ENCODE measurements around the gene CES3.
A peak's percentile ranks its signal among the peaks of the same experiment; 100 is the strongest.

CES3 gene

DNA sequence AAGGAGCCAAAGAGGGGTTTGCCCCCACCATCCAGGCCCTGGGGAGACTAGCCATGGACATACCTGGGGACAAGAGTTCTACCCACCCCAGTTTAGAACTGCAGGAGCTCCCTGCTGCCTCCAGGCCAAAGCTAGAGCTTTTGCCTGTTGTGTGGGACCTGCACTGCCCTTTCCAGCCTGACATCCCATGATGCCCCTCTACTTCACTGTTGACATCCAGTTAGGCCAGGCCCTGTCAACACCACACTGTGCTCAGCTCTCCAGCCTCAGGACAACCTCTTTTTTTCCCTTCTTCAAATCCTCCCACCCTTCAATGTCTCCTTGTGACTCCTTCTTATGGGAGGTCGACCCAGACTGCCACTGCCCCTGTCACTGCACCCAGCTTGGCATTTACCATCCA lies 48.1 kb downstream of the CES3 start:
- no peak for DNase-seq (ENCODE audit: low read depth)

DNA sequence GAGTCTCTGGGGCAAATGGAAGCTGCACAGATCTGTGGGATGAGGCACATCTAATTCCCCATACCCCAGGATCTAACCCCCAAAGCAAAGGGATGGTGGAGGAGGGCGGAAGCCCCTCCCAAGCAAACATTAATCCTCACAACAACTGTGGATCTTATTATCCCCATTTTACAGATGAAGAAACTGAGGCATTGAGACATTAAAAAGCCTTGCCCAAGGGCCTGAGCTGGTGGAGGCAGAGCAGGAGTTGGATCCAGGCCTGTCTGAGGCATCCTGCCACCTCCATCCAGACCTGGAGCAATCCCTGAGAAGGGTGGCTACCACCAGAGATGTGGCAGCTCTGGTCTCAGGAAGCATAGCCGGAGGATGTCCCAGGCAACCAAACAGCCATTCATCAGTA lies 50.2 kb downstream of the CES3 start:
- no peak for DNase-seq (ENCODE audit: low read depth)

DNA sequence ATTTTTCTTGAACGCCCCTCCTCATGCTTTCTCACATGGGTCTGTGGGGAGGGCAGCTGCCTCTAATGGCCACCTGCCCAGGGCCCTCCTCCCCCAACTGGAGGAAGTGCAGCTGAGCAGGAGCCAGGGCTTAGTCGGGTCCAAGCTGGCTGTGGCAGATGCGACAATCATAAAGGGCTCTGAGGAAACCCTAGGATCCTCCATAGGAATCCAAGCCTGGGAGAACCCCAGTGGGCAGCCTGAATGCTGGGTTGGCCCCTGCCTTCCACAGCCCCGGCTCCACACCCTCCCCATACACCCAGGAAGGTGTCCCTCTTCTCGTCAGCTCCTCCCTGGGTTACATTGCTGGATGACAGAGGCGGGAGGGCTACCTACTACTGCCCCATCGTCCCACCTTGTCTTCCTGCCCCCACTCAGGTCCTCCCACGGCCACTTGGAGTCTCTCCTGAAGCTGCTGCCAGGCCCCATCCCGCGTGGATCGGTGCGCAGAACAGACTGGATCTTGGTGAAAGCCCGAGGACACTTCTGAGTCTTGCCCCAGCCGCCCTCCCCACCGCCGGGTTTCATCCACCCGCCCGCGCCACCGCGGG lies 52.3 kb downstream of the CES3 start:
- DNase-seq (ENCODE audit: low read depth) = no peak

DNA sequence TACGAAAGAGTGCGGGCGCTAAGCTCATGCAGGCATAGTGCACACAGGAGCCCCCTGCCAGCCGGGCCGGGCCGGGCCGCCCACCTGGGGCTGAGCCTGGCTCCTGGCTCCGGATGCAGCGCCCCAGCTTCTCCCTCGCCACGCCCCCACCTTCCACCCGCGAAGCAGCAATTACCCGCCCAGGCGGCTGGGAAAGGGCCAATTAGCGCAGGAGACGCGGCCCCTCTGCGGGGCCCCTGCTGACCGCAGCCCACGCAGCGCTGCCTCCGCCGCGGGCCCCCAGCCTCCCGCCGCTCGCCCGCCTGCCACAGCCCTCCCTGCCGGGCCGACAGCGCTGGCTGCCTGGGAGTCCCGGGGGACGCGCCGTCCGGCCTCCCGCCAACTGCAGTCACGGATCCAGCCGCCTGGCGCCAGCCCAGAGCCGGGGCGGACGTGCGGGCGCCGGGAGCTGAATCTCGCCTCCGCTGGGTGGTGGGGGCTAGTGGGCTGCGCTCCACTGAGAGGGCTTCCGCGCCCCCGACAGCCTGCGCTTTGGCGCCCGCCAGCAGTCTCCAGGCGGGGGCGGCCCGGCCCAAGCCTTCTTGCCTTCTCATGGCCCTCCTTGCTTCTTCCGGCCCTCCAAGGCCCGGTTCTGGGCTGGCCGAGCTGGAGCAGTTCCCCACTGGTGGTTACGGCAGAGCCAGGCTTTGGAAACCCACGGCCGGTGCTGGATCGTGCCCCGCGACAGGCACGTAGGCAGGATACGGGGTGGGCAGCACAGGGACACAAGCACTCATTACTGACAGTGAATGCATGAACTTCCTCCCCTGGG lies 53.0 kb downstream of the CES3 start:
- DNase-seq (ENCODE audit: low read depth) = peak; percentile 54

DNA sequence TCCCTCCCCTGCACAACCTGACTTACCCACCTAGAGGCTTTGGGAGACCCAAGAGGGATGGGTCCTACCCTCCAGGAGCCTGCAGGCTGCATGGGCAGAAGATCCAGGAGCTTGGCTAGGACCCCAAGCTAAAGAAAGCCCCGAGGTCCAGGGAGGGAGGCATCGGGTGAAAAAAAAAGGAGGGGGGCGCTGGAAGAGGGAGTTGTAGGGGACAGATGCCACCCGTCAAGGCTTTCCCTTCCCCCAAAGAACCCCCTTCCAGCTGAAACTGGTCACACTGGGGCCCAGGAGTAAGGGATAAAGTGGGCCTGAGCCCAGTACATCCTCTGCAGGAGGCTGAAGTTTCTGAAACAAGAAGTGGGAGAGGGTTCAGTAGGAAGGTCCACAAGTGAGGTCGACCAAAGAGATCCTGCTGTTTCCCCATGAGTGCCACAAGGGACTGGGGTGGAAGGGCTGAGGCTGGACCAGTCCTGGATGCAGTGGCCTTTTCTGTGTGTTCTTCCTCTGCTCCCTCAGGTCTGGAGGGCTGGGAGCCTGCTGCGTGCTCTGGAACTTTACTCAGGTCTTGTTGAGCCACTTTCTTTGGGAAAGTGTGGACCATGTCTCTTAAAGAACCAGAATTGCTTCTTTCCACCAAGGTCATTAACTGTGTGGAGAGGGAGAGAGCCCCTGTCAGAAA lies 53.7 kb downstream of the CES3 start:
- no peak for DNase-seq (ENCODE audit: low read depth)

DNA sequence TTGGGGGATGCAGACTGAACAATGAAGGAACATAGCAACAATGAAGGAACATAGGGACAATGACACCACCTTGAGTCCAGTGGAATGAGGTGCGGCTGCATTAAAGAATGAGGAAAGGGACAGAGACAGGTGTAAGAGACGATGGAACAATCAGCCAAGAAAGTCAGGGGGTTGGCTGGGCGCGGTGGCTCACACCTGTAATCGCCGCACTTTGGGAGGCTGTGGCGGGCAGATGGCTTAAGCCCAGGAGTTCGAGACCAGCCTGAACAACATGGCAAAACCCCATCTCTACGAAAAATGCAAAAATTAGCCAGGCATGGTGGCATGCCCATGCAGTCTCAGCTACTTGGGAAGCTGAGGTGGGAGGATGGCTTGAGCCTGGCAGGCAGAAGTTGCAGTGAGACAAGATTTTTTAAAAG lies 54.3 kb downstream of the CES3 start:
- no peak for DNase-seq (ENCODE audit: low read depth)

DNA sequence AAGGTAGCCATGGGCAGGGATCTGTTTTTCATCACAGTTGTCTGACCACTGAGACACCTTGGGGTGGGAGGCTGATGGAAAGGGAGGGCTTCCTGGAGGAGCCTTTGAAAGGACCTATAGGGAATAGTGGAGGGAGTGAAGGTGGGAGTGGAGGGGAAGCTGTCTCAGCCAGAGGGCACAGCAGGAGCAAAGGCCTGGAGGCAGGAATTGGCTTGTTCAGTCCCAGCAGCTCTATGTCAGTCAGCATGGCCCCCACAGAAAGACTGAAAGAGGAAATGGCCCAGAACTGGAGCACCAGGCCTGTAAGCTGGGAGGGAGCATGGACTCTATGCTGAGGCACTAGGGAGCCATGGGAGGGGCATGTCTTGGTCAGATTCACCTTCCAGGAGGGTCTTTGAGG lies 55.1 kb downstream of the CES3 start:
- no peak for DNase-seq (ENCODE audit: low read depth)

DNA sequence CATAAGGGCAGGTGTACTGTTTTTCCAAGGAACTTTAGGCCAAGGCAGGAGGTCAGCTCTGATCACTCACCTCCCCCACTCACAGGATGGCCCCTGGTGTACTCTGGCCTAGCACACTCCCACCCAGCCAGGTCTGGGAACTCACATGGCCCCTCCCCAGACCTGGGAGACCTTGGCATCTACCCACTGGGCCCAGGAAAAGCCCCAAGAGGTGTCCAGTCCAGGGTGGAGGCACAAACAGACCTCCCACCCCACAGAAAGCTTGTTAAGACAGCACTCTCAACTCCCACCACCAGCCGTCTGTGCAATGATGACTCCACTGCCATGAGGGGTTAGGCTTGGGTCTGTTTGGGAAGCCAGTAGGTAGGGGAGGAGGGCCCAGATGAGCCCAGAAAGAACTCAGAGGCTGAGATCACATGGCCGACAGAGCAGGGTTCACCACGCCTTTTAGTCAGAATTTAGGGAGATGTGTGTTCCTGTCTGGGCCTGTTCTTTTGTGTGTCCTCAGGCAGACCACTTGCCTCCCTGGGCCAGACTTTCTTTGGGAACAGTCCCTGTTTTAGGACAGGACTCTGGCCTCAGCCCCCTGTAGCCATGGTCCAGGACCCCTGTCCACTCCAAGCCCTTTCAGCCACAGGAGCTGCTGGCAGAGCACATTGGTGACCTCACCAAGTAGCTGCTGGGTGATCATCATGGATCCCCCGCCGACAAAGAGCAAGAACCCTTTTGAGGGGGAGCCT lies 55.8 kb downstream of the CES3 start:
- no peak for DNase-seq (ENCODE audit: low read depth)

DNA sequence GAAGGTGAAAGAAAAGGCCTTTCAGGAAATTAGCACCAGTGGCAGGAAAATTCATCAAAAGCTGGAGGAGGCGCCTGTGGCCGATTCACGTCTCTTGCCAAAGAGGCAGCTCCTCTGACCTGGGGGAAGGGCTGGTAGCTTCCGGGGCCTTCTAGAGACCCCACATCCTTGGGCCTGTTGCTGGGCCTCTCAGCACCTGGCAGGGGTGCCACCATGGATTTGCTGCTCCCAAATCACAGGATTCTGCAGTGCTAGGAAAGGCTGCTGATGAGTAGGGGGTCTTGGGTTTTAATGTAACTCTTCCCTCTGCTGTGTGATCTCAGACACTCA lies 56.3 kb downstream of the CES3 start:
- DNase-seq (ENCODE audit: low read depth) = no peak

DNA sequence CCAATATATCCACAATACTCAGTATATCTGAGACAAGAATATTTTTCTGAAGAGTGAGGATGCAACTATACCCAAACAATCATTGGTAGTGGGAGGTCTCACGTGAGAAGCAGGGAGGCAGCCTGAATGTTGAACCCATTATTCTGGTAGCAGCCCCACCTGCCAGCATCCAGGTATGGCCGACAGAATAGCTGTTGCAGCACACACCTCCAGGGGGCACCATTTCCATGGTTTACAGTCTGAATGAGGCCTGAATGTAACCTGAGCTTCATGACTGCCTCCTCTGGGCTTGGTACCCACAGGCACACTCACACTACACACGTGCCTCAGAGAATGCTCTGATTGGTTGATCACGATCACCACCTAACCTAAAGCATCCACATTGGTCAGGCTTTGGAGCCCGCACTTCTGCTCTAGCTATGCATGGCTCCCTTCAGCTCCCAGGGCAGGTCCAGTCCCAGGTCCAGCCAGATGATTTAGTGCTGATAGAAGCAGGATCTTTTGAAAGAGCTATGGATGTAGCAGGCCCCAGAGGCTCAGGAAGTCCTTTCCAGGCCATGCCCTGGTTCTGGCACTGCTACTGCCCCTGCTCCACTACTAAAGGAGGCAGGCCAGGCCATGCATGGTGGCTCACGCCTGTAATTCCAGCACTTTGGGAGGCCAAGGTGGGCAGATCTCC lies 56.9 kb downstream of the CES3 start:
- DNase-seq (ENCODE audit: low read depth) = peak; percentile 97

DNA sequence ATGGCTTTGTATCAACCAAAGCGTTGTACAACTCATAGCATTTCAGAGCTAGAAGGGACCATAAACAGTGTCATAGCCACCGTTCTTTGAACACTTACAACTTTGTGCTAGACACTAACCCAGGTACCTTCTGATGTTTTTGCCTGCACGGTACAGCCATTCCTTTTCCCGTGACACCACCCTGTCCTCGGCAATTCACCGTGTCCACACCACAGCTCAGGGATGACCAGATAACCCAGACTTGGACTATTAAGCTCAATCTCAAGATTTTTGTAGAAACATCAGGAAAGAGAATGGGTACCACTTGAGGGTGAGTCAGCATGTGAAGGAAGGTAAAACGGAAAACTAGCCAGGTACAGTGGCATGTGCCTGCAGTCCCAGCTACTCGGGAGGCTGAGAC lies 58.1 kb downstream of the CES3 start:
- DNase-seq (ENCODE audit: low read depth) = no peak

DNA sequence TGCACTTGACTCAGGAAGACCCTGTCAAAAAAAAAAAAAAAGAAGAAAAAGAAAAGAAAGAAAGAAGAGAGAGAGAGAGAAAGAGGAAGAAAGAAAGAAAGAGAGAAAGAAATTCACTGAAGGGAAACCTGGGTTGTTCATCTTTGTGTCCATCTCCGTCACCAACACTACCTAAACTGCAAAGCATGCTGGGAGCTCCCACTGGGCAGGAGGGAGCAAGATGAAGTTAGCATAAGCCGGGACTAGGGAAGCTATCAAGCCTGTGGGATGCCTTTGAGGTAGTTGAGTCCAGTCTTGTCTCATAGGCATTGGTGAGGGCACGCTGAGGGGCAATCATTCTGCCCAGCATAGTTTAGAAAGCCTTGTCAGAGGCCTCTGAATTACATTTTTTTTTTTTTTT lies 60.3 kb downstream of the CES3 start:
- no peak for DNase-seq (ENCODE audit: low read depth)

DNA sequence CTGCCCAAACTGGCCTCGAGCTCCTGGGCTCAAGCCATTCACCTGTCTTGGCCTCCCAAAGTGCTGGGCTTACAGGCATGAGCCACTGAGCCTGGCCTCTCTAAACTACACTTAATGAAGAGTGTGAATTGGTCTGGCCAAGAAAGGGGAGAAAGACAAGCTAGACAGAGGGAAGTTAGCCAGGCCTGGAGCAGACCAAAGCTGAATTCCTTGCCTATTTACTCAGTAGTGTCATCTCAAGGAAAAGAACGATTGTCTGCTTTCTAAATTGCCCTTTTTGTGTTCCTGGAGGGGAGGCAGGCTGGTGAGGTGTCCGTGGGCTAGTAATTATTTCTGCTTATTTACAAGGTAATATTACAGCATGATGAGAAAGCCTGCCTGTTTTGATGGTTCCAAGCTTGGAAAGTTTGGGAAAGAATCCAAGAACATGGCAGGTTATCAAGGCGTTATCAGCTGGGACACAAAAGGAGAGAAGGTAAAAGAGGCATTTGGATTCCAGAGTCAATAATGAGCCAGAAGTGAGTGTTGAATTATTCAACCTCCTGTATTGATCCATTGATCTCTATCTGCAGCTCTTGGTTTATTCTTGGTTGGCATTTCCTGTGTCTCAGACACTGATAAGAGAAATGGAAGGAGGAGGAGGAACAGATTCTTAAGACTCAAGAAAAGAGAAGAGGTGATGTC lies 61.6 kb downstream of the CES3 start:
- no peak for DNase-seq (ENCODE audit: low read depth)

DNA sequence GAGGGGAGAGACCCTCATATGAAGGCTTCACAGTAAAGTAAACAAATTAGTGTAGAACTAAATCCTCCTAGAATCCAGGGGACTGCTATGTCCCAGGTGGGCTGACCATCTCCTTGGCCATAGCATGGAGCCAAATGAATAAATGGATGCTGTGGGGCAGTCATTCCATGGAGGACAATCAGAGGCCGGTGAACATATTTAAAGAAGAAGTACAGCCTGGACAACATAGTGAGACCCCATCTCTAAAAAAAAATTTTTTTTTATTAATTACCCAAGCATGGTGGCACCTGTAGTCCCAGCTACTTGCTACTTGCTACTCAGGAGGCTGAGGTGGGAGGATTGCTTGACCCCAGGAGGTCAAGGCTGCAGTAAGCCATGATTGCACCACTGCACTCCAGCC lies 62.6 kb downstream of the CES3 start:
- no peak for DNase-seq (ENCODE audit: low read depth)
